ENCODE results near the gene NPB. TPM values are rescaled to one million over a fixed set of nuclear protein-coding genes. Genes with fewer than 3 reads are reported as not detected.

NPB gene
- total and polyA plus RNA-seq, 2 of the 8 experiments (the other 6 are each of a cell fraction or from before 2014, with no cell fraction given) = 1.5 to 2.5 TPM

DNA sequence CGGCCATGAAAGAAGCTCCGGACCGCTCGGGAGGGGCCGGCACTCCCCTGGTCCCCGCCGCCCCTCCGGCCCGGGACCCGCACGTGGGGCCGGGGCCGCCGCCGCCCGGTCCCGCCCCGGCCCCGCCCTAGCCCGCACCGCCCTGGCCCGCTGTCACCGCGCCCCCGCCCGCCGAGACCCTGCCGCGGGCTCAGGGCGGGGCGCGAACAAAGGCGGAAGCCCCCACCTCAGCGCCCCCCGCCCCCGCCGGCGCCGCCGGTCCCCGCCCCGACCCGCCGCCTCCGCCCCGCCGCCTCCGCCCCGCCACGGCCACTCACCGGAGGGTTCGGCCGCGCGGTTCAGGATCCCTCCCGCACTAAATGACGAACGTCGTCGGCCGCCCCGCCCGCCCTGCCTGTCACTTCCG, 31.1 kb upstream of the NPB start, which contains the start of gene ARHGDIA:
TSS of gene ARHGDIA (minus strand) at position 357 of the 406 bp plus-strand sequence. CDS start 1,407 bp downstream, outside the sequence.
- H3K14ac ChIP-seq (ENCODE audit: insufficient read length) = no peak within 1 kb of the TSS
- peak within 1 kb of the TSS; percentile 28 to 86 (median 82) for H3K9ac ChIP-seq (replicated peaks in 1 of 4; ENCODE audit: extremely low read depth in 1 of 4, low read depth in 3 of 4, low read length in 3 of 4)
- H3K36me3 ChIP-seq (ENCODE audit: control insufficient read depth in 2 of 4, insufficient read depth in 4 of 4, low read length in 3 of 4) = peaks cover 0 to 6% (median 3%) of the 10 kb centered on the region in 4 experiments; a peak in 2 of 8 replicates
- peak within 1 kb of the TSS; percentile 63 for H4K5ac ChIP-seq (ENCODE audit: insufficient read length, low read depth, low read length)
- H3K79me2 ChIP-seq (ENCODE audit: control insufficient read depth in 1 of 2, insufficient read depth in 2 of 2, low read length in 2 of 2) = peaks cover 3 to 4% of the 10 kb centered on the region in 2 experiments; a peak in 2 of 4 replicates
- H4K8ac ChIP-seq (ENCODE audit: extremely low read depth, insufficient read depth, low read length) = peak within 1 kb of the TSS; percentile 96
- no peak within 1 kb of the TSS for H3K23ac ChIP-seq (ENCODE audit: insufficient read length)
- peak within 1 kb of the TSS; percentile 82; the same call in 1 of the 2 replicates for H3K27ac ChIP-seq (ENCODE audit: low read depth, low read length)
- 10% methylated on average over 6 of the region's 64 CpGs; no CpG with 5 or more reads in 1 of the 2 experiments for whole genome bisulfite sequencing, 2 experiments (ENCODE audit: extremely low coverage in 1 of 2, insufficient coverage in 1 of 2, insufficient read length in 1 of 2, insufficient replicate concordance in 2 of 2, low coverage in 1 of 2, low lambda C conversion rate in 2 of 2, missing lambda C conversion rate in 1 of 2)
- peaks cover 12% of the 10 kb centered on the region; the same call in 1 of the 2 replicates for H3K23me2 ChIP-seq (ENCODE audit: low read depth, low read length)
- no peaks in the 10 kb centered on the region for H3K9me3 ChIP-seq (ENCODE audit: insufficient read depth in 2 of 2, low read depth in 1 of 2, low read length in 1 of 2)
- H3K4me1 ChIP-seq (replicated peaks in 1 of 4; ENCODE audit: control insufficient read depth in 3 of 4, insufficient read depth in 4 of 4, low read length in 3 of 4) = peaks cover 0 to 31% (median 21%) of the 10 kb centered on the region in 4 experiments; a peak in 6 of 7 replicates
- ChIA-PET POLR2A (ENCODE audit: partially characterized antibody) (interaction anchor here (0.7 to 6.6 kb wide), 8 partner anchors 11 to 428 kb away, joined by 3 to 41 read pairs (median 13); partner anchors contain the start of genes MCRIP1, MRPL12 and P4HB), CTCF (ENCODE audit: partially characterized antibody) (interaction anchor here (1.1 to 2.9 kb wide), 7 partner anchors 14 to 169 kb away, joined by 3 to 24 read pairs (median 3); partner anchors contain the start of gene SIRT7)
- DNase-seq (ENCODE audit: low read depth in 1 of 2, low spot score in 2 of 2) (no peak), FAIRE-seq (no peak)
- H3K56ac ChIP-seq (replicated peaks; ENCODE audit: insufficient read length, low read depth, low read length) = peak within 1 kb of the TSS; percentile 77
- no peak within 1 kb of the TSS for H2BK120ac ChIP-seq (replicated peaks; ENCODE audit: low read depth, low read length)
- peak within 1 kb of the TSS; percentile 98 for H4K91ac ChIP-seq (replicated peaks; ENCODE audit: insufficient read length, low read length)
- peak within 1 kb of the TSS; percentile 63 to 88 (median 76) for H3K4me3 ChIP-seq (ENCODE audit: extremely low read depth in 1 of 4, insufficient read depth in 2 of 4, low read depth in 3 of 4, low read length in 4 of 4)
- TF ChIP-seq POLR2A (IDR thresholded peaks at IDR 0.05; ENCODE audit: control extremely low read depth in 1 of 2, low read depth in 2 of 2, low read length in 2 of 2) (peak in 1 of 2 experiments; percentile 45; a peak in 1 of 3 replicates), EGR1 (IDR thresholded peaks at IDR 0.05; ENCODE audit: borderline replicate concordance, low read depth, low read length) (0 out of 2 replicates have a peak, but pooled peaks have one; percentile 4), POLR2AphosphoS5 (IDR thresholded peaks at IDR 0.05; ENCODE audit: low read depth, low read length) (no peak), RNF2 (IDR thresholded peaks at IDR 0.05; ENCODE audit: borderline replicate concordance, low read depth, low read length, missing control alignments, poor library complexity, severe bottlenecking) (no peak), TAF1 (IDR thresholded peaks at IDR 0.05; ENCODE audit: low read depth, low read length) (no peak)
- no peak within 1 kb of the TSS for H2BK15ac ChIP-seq (ENCODE audit: low read length)
- H3K27me3 ChIP-seq (replicated peaks in 1 of 4; ENCODE audit: control insufficient read depth in 3 of 4, extremely low read depth in 1 of 4, insufficient read depth in 3 of 4, low read length in 3 of 4) = no peaks in the 10 kb centered on the region
- peaks cover 5 to 22% of the 10 kb centered on the region in 2 experiments for H4K20me1 ChIP-seq (replicated peaks in 1 of 2; ENCODE audit: control insufficient read depth in 1 of 2, insufficient read depth in 2 of 2, low read length in 2 of 2)
- peak within 1 kb of the TSS; percentile 88 for H3K18ac ChIP-seq (ENCODE audit: extremely low read depth, low read length)
- peak within 1 kb of the TSS; percentile 92 for H3K4ac ChIP-seq (replicated peaks; ENCODE audit: insufficient read length, low read depth, low read length)
- peak within 1 kb of the TSS; percentile 82; the same call in 1 of the 2 replicates for H2BK5ac ChIP-seq (ENCODE audit: low read depth, low read length)
- peaks cover 2% of the 10 kb centered on the region; the same call in 1 of the 2 replicates for H3K79me1 ChIP-seq (ENCODE audit: low read depth, low read length)
- H3K4me2 ChIP-seq (ENCODE audit: insufficient read depth in 1 of 2, low read depth in 2 of 2, low read length in 2 of 2) = peak within 1 kb of the TSS; percentile 75 to 76
- H2AFZ ChIP-seq (ENCODE audit: low read length) = no peak within 1 kb of the TSS
- 0 out of 2 replicates have a peak within 1 kb of the TSS, but pooled peaks have one; percentile 43 for H2AK5ac ChIP-seq (ENCODE audit: low read depth, low read length)
- 0 out of 2 replicates have a peak within 1 kb of the TSS, but pooled peaks have one; percentile 31 for H2BK12ac ChIP-seq (ENCODE audit: low read depth, low read length)
- H2BK20ac ChIP-seq (ENCODE audit: low read length) = no peak within 1 kb of the TSS
